Chondrocyte (in vitro differentiated cells): ENCODE results near the gene ERFL. TPM values are rescaled to one million over a fixed set of nuclear protein-coding genes. Genes with fewer than 3 reads are reported as not detected.
A peak's percentile ranks its signal among the peaks of the same experiment; 100 is the strongest.

Source experiments
- DNase-seq: peaks from one replicate; pipeline ENCODE4 v3.0.0; 2021; ENCODE audit warnings: mixed read lengths, low spot score
- H3K27ac Mint-ChIP-seq: one replicate; pipeline ENCODE4 v1.8.0; 2021; ENCODE audit warnings: mild to moderate bottlenecking, moderate library complexity, mixed read lengths; ENCODE audit not compliant: unreplicated experiment
- H3K27me3 Mint-ChIP-seq: 2 replicates; pipeline ENCODE4 v1.8.0; 2021; ENCODE audit warnings: low read depth, mixed read lengths
- H3K36me3 Mint-ChIP-seq: 2 replicates; pipeline ENCODE4 v1.8.0; 2021; ENCODE audit warnings: low read depth, mixed read lengths
- H3K4me1 Mint-ChIP-seq: 2 replicates; pipeline ENCODE4 v1.8.0; 2021; ENCODE audit warnings: low read depth, mild to moderate bottlenecking, mixed read lengths
- H3K4me3 Mint-ChIP-seq: one replicate; pipeline ENCODE4 v1.8.0; 2021; ENCODE audit warnings: mild to moderate bottlenecking, moderate library complexity, mixed read lengths; ENCODE audit not compliant: unreplicated experiment
- H3K9me3 Mint-ChIP-seq: 2 replicates; pipeline ENCODE4 v1.8.0; 2021; ENCODE audit warnings: low read depth, mixed read lengths
- CTCF ChIP-seq: fragments of 200-600 bp; sonication (generic); IDR thresholded peaks from 2 replicates; pipeline ENCODE4 v1.5.0; 2021; ENCODE audit warnings: antibody characterized with exemption, mild to moderate bottlenecking, moderate library complexity
- total RNA-seq: library from RNA; stranded (reverse); gene quantifications from 3 replicates; pipeline ENCODE4 v1.2.1, GENCODE V29; 2021

The ERFL gene
- total RNA-seq, 1 donor from 2014 or later: 0.35 TPM

GRCh38 chr19:41956621-41957020 lies 28.4 kb upstream of the ERFL start:
- Mint-ChIP-seq H3K27ac (peak overlapping the region; percentile 27), H3K36me3 (peaks cover 6% of the 10 kb centered on the region), H3K27me3 (no peaks in the 10 kb centered on the region), H3K4me3 (peak overlapping the region; percentile 40), H3K4me1 (peaks cover 24% of the 10 kb centered on the region), H3K9me3 (no peaks in the 10 kb centered on the region)
- no peak for TF ChIP-seq CTCF
- DNase-seq: no peak

DNA sequence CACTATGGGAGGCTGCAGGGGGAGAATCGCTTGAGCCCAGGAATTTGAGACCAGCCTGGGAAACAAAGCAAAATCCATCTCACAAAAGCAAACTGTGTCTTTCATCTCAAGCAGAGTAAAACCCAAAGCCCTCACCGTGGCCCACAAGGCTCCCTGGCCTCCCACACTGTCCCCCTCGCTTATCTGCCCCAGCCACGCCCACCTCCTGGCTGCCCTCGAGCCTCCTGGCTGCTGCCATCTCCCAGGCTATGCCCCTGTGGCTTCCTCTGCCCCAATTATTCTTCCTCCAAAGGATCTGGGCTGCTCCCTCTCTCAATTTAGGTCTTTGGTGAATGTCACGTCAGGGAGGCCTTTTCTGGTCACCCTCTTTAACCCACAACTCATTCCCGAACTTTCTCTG lies 27.3 kb upstream of the ERFL start:
- no peak for DNase-seq
- H3K27me3 Mint-ChIP-seq: no peaks in the 10 kb centered on the region
- no peak overlapping the region for H3K27ac Mint-ChIP-seq
- no peaks in the 10 kb centered on the region for H3K9me3 Mint-ChIP-seq
- TF ChIP-seq CTCF: no peak
- H3K4me1 Mint-ChIP-seq: peaks cover 25% of the 10 kb centered on the region
- H3K36me3 Mint-ChIP-seq: peaks cover 6% of the 10 kb centered on the region
- no peak overlapping the region for H3K4me3 Mint-ChIP-seq

DNA sequence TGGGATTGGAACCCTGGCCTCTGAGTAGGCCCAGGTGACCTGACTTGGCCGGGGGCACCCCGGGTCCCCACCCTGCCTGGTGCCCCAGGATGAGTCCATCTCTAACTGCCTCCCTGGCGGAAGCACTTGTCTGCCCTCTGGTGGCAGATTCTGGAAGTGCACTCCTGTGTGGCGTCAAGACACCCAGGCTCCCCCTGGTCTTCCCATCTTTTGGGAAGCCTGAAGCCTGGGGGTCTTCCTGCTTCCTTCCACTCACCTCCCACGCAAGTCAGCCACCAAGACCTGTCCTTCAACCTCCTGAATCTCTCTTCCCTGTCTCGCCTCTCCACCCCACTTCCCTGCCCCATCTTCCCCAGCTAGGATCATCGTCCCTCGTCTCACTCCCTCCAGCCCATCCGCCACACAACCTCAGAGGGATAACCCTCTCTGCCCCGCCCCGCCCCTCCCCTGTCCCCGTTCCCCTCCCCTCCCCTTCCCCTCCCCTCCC lies 23.5 kb upstream of the ERFL start:
- Mint-ChIP-seq H3K9me3 (no peaks in the 10 kb centered on the region), H3K36me3 (peaks cover 4% of the 10 kb centered on the region), H3K4me1 (peaks cover 5% of the 10 kb centered on the region), H3K27me3 (no peaks in the 10 kb centered on the region), H3K27ac (peak overlapping the region; percentile 49), H3K4me3 (peak overlapping the region; percentile 46)
- peak; percentile 96 for TF ChIP-seq CTCF
- no peak for DNase-seq

DNA sequence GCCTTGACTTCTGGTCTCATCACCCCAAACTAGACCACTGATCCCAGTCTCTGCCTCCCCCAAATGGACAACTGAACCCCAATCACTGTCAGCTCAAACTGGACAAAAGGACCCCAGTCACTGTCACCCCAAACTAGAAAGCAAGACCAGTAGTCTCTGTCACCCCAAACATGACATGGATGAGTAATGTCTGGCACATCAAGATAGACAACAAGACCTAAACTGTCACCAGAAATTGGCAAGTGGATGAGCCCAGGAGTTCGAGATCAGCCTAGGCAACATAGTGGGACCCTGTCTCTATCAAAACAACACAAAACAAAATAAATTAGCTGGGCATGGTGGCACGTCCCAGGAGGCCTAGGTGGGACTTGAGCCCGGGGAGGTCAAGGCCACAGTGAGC lies 18.8 kb upstream of the ERFL start:
- Mint-ChIP-seq H3K36me3 (no peaks in the 10 kb centered on the region), H3K4me1 (peaks cover 5% of the 10 kb centered on the region), H3K4me3 (no peak overlapping the region), H3K27me3 (no peaks in the 10 kb centered on the region), H3K9me3 (no peaks in the 10 kb centered on the region), H3K27ac (no peak overlapping the region)
- no peak for DNase-seq
- TF ChIP-seq CTCF: no peak

- Mint-ChIP-seq H3K27ac (no peak overlapping the region), H3K4me3 (no peak overlapping the region), H3K9me3 (no peaks in the 10 kb centered on the region), H3K4me1 (peaks cover 7% of the 10 kb centered on the region), H3K36me3 (no peaks in the 10 kb centered on the region), H3K27me3 (no peaks in the 10 kb centered on the region)
- no peak for DNase-seq
- TF ChIP-seq CTCF: no peak
These were observed 17.0 kb upstream of the ERFL start for GRCh38 chr19:41945135-41945766.
